K562 (cell line): Measurements from ENCODE around the gene DAPK1. TPM values are rescaled to one million over a fixed set of nuclear protein-coding genes. Genes with fewer than 3 reads are reported as not detected.
A peak's percentile ranks its signal among the peaks of the same experiment; 100 is the strongest.

Source experiments
- ATAC-seq: fragments of 200-7000 bp; cut with Tn5 transposase; 3 replicates; pipeline ENCODE4 v1.9.1; 2020; ENCODE audit warnings: moderate library complexity
- BruUV-seq: library from RNA; stranded (reverse); fragments of 400-500 nt; replicated peaks from 2 replicates; lab custom pipeline; 2021; lab: Mats Ljungman, UMichigan
- CTCF ChIA-PET: fragments of 300-600 bp; formaldehyde crosslinking; extraction: SDS; loops from one replicate; lab custom pipeline; 2021; ENCODE audit warnings: low intra/inter-chr PET ratio; lab: Yijun Ruan, JAX
- POLR2A ChIA-PET: fragments of 300-600, 350-650 bp; sonication (Branson Sonifier 250); formaldehyde crosslinking; extraction: SDS; loops from one replicate; lab custom pipeline; 2021; ENCODE audit warnings: antibody characterized with exemption, inconsistent platforms; lab: Yijun Ruan, JAX
- DNase-seq, 4 experiments: peaks; one replicate each; pipeline versions ENCODE4 v3.0.0 to v3.0.0-alpha.2; 2011 to 2018; ENCODE audit warnings: low spot score in 3 of 4, mixed read lengths in 3 of 4; ENCODE audit errors: extremely low read depth in 1 of 4
- FAIRE-seq: peaks from 2 replicates; lab custom pipeline; 2011; peaks lifted over from hg19 to GRCh38; lab: Jason Lieb, UNC
- H2AFZ ChIP-seq: 2 replicates; pipeline ENCODE4 v1.6.0; 2011; ENCODE audit warnings: low read depth, low read length, control low read depth, inconsistent platforms
- H3K27ac ChIP-seq: fragments of 200-600 bp; 3 replicates; pipeline ENCODE4 v1.8.0; 2011; ENCODE audit warnings: low read depth, mild to moderate bottlenecking, control low read depth, inconsistent platforms, low read length, moderate library complexity, mixed read lengths; ENCODE audit errors: extremely low read depth
- H3K27me3 ChIP-seq, 2 experiments: fragments of 300-600 bp in 1 of 2; 2 replicates in 1 of 2; 3 replicates in 1 of 2; pipeline versions ENCODE4 v1.6.0 to v1.8.0; 2011; ENCODE audit warnings: inconsistent platforms in 2 of 2, low read length in 2 of 2, mild to moderate bottlenecking in 1 of 2, mixed read lengths in 1 of 2, moderate library complexity in 1 of 2; ENCODE audit not compliant: control insufficient read depth in 2 of 2, insufficient read depth in 2 of 2
- H3K36me3 ChIP-seq: fragments of 300-600 bp; 3 replicates; pipeline ENCODE4 v1.8.0; 2011; ENCODE audit warnings: mild to moderate bottlenecking, low read length, inconsistent platforms; ENCODE audit not compliant: control insufficient read depth, insufficient read depth
- H3K4me1 ChIP-seq, 2 experiments: fragments of 200-600 bp in 1 of 2; replicated peaks in 1 of 2; 2 replicates in 1 of 2; 3 replicates in 1 of 2; pipeline versions ENCODE4 v1.5.1 to v1.8.0; 2011; ENCODE audit warnings: inconsistent platforms in 2 of 2, low read length in 2 of 2, mild to moderate bottlenecking in 1 of 2, mixed read lengths in 1 of 2, moderate library complexity in 1 of 2; ENCODE audit not compliant: control insufficient read depth in 2 of 2, insufficient read depth in 2 of 2
- H3K4me2 ChIP-seq: 2 replicates; pipeline ENCODE4 v1.6.1; 2011; ENCODE audit warnings: low read length, control low read depth, inconsistent platforms, mixed read lengths; ENCODE audit not compliant: insufficient read depth
- H3K4me3 ChIP-seq: fragments of 200-600 bp; sonication (generic), shearing (Covaris generic); 2 replicates; pipeline ENCODE4 v1.5.1; 2016; ENCODE audit warnings: control low read depth, inconsistent platforms
- H3K79me2 ChIP-seq: fragments of 200-600 bp; 3 replicates; pipeline ENCODE4 v1.8.0; 2011; ENCODE audit warnings: low read length, inconsistent platforms; ENCODE audit not compliant: control insufficient read depth, insufficient read depth
- H3K9ac ChIP-seq, 2 experiments: 2 replicates each; pipeline versions ENCODE4 v1.6.0 to v1.6.1; 2011; ENCODE audit warnings: low read depth in 2 of 2, low read length in 2 of 2, control low read depth in 1 of 2, inconsistent platforms in 1 of 2, mild to moderate bottlenecking in 1 of 2, mixed read lengths in 1 of 2; ENCODE audit not compliant: insufficient read depth in 1 of 2
- H3K9me1 ChIP-seq: one replicate; pipeline ENCODE4 v1.6.0; 2011; ENCODE audit warnings: inconsistent platforms, mild to moderate bottlenecking, low read length, moderate library complexity; ENCODE audit not compliant: control insufficient read depth, insufficient read depth
- H3K9me3 ChIP-seq: replicated peaks from 2 replicates; pipeline ENCODE4 v1.5.1; 2011; ENCODE audit warnings: low read depth, low read length, inconsistent platforms; ENCODE audit not compliant: control insufficient read depth, insufficient read depth
- H4K20me1 ChIP-seq: replicated peaks from 2 replicates; pipeline ENCODE4 v1.6.1; 2011; ENCODE audit warnings: low read length, inconsistent platforms, mixed read lengths; ENCODE audit not compliant: control insufficient read depth, insufficient read depth
- HMG20B ChIP-seq: fragments of 250-450 bp; sonication (Bioruptor Pico); IDR thresholded peaks from 2 replicates; pipeline ENCODE4 v1.5.0; 2021; ENCODE audit warnings: mild to moderate bottlenecking
- MCM7 ChIP-seq, 2 experiments: fragments of 450-650 bp; IDR thresholded peaks; 2 replicates each; pipeline ENCODE4 v1.6.1; 2016 to 2018
- POLR2AphosphoS5 ChIP-seq: IDR thresholded peaks from 2 replicates; pipeline ENCODE4 v1.6.1; 2011; ENCODE audit warnings: mild to moderate bottlenecking, low read depth, low read length, moderate library complexity; ENCODE audit not compliant: control insufficient read depth, insufficient read depth
- RAD21 ChIP-seq, 2 experiments: fragments of 250-450 bp in 1 of 2; fragments of 450-650 bp in 1 of 2; sonication (Bioruptor Pico) in 1 of 2; formaldehyde crosslinking in 1 of 2; IDR thresholded peaks in 1 of 2; conservative IDR thresholded peaks in 1 of 2; 2 replicates each; pipeline versions ENCODE4 v1.4.0 to v1.8.0; 2020 to 2022; ENCODE audit warnings: mild to moderate bottlenecking in 2 of 2, moderate library complexity in 1 of 2
- RBBP5 ChIP-seq: fragments of 200-600 bp; sonication (generic); IDR thresholded peaks from 2 replicates; pipeline ENCODE4 v1.6.1; 2012; ENCODE audit warnings: borderline replicate concordance, mild to moderate bottlenecking, low read length, control low read depth, inconsistent platforms; ENCODE audit not compliant: insufficient read depth, poor library complexity, severe bottlenecking
- TAF7 ChIP-seq: fragments of 450-650 bp; IDR thresholded peaks from 2 replicates; pipeline ENCODE4 v1.6.1; 2016; ENCODE audit warnings: missing genetic modification characterization, missing compliant biosample characterization
- ZBTB7A ChIP-seq: IDR thresholded peaks from 2 replicates; pipeline ENCODE4 v1.6.1; 2011; ENCODE audit warnings: low read depth, mild to moderate bottlenecking, low read length, moderate library complexity, borderline replicate concordance; ENCODE audit not compliant: control insufficient read depth
- ZNF589 ChIP-seq: fragments of 200-800 bp; sonication (Bioruptor generic); IDR thresholded peaks from 2 replicates; pipeline ENCODE4 v1.6.1; 2016; ENCODE audit warnings: low read depth, missing genetic modification characterization, missing compliant biosample characterization
- ZNF766 ChIP-seq: fragments of 200-800 bp; sonication (Bioruptor generic); conservative IDR thresholded peaks from 2 replicates; pipeline ENCODE4 v1.6.1; 2016; ENCODE audit warnings: missing genetic modification characterization, missing compliant biosample characterization
- WGBS: fragments of 100-300 bp; shearing (Covaris generic); methylation state at CpG from one replicate; pipeline ENCODE4 v1.1.6; 2016; ENCODE audit warnings: low coverage, mixed read lengths; ENCODE audit not compliant: insufficient coverage; ENCODE audit errors: missing lambda C conversion rate; 5-methylcytosine and 5-hydroxymethylcytosine counted together
- in situ Hi-C: fragments of 300-500 bp; cut with MboI; formaldehyde crosslinking; loops from 4 replicates; pipeline ENCODE4 v1.15.0; 2018; ENCODE audit warnings: inconsistent platforms, mixed read lengths
- intact Hi-C: fragments of 100-400 bp; cut with micrococcal nuclease; formaldehyde crosslinking; loops from 2 replicates; pipeline ENCODE4 v1.14.2; 2022
- polyA plus RNA-seq, 8 experiments: library from polyadenylated mRNA; depleted of rRNA in 4 of 8; stranded (reverse) in 5 of 8; unstranded in 3 of 8; fragments of >200 nt; fragmentation: Nextera tagmentation in 2 of 8; fragmentation: Illumina TruSeq in 1 of 8; extraction: Ambion mirVana in 2 of 8; extraction: Trizol in 1 of 8; gene quantifications; 2 replicates each; pipeline versions ENCODE4 v1.2.1 to v1.2.3, GENCODE V29; 2011 to 2014; ENCODE audit warnings: inconsistent platforms in 1 of 8, missing spikeins in 1 of 8
- total RNA-seq, 7 experiments: library from RNA; depleted of rRNA in 6 of 7; stranded (reverse); fragments of >200 nt in 6 of 7; fragmentation: Illumina TruSeq in 2 of 7; extraction: Trizol in 2 of 7; gene quantifications; 2 replicates each; pipeline versions ENCODE4 v1.2.1 to v1.2.3, GENCODE V29; 2011 to 2021; ENCODE audit warnings: low replicate concordance in 1 of 7
- TF ChIP-seq, protein P1 (sequence below), 2 experiments: fragments of 450-650 bp; formaldehyde crosslinking in 1 of 2; IDR thresholded peaks; 2 replicates each; pipeline versions ENCODE4 v1.4.0 to v1.6.1; 2014 to 2020; ENCODE audit warnings: mild to moderate bottlenecking in 2 of 2, borderline replicate concordance in 1 of 2, low read depth in 1 of 2

Gene DAPK1
- total and polyA plus RNA-seq, 9 of the 15 experiments (the other 6 are each of a cell fraction or from before 2014, with no cell fraction given): 1.7 to 26.4 (median 15.8) TPM

DNA sequence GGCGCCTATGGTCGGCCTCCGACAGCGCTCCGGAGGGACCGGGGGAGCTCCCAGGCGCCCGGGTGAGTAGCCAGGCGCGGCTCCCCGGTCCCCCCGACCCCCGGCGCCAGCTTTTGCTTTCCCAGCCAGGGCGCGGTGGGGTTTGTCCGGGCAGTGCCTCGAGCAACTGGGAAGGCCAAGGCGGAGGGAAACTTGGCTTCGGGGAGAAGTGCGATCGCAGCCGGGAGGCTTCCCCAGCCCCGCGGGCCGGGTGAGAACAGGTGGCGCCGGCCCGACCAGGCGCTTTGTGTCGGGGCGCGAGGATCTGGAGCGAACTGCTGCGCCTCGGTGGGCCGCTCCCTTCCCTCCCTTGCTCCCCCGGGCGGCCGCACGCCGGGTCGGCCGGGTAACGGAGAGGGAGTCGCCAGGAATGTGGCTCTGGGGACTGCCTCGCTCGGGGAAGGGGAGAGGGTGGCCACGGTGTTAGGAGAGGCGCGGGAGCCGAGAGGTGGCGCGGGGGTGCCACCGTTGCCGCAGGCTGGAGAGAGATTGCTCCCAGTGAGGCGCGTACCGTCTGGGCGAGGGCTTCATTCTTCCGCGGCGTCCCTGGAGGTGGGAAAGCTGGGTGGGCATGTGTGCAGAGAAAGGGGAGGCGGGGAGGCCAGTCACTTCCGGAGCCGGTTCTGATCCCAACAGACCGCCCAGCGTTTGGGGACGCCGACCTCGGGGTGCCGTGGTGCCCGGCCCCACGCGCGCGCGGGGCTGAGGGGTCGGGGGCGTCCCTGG is 561 bp downstream of the DAPK1 start:
- Histone ChIP-seq H3K9me3 (no peaks in the 10 kb centered on the region), H3K4me2 (peak overlapping the region; percentile 89), H3K79me2 (peaks cover 51% of the 10 kb centered on the region), H3K9ac (peak overlapping the region; percentile 68 to 94), H3K9me1 (no peaks in the 10 kb centered on the region), H3K4me3 (peak overlapping the region; percentile 50), H3K36me3 (peaks cover 29% of the 10 kb centered on the region; the same call in 1 of the 3 replicates), H4K20me1 (no peaks in the 10 kb centered on the region), H2AFZ (peak overlapping the region; percentile 80), H3K27ac (peak overlapping the region; percentile 43; the same call in 2 of the 3 replicates), H3K27me3 (no peaks in the 10 kb centered on the region), H3K4me1 (peaks cover 17 to 25% of the 10 kb centered on the region in 2 experiments; a peak in 4 of 5 replicates)
- intact Hi-C loops: loop anchor here (2.0 to 10.0 kb wide), 2 partner anchors 161 to 167 kb away; no protein-coding TSS in a partner anchor
- ChIA-PET CTCF (no interaction called here), POLR2A (interaction anchor here (1.0 to 1.9 kb wide), 5 partner anchors 11 to 160 kb away, joined by 3 to 9 read pairs (median 5); no protein-coding TSS in a partner anchor)
- 0% methylated on average over 19 of the region's 80 CpGs for WGBS
- in situ Hi-C loops: no loop called here
- ATAC-seq: peak; percentile 79
- FAIRE-seq: no peak
- no TSS peak for BruUV-seq
- DNase-seq: peak; percentile 49 to 55 (median 52)
- TF ChIP-seq, protein P1, sequence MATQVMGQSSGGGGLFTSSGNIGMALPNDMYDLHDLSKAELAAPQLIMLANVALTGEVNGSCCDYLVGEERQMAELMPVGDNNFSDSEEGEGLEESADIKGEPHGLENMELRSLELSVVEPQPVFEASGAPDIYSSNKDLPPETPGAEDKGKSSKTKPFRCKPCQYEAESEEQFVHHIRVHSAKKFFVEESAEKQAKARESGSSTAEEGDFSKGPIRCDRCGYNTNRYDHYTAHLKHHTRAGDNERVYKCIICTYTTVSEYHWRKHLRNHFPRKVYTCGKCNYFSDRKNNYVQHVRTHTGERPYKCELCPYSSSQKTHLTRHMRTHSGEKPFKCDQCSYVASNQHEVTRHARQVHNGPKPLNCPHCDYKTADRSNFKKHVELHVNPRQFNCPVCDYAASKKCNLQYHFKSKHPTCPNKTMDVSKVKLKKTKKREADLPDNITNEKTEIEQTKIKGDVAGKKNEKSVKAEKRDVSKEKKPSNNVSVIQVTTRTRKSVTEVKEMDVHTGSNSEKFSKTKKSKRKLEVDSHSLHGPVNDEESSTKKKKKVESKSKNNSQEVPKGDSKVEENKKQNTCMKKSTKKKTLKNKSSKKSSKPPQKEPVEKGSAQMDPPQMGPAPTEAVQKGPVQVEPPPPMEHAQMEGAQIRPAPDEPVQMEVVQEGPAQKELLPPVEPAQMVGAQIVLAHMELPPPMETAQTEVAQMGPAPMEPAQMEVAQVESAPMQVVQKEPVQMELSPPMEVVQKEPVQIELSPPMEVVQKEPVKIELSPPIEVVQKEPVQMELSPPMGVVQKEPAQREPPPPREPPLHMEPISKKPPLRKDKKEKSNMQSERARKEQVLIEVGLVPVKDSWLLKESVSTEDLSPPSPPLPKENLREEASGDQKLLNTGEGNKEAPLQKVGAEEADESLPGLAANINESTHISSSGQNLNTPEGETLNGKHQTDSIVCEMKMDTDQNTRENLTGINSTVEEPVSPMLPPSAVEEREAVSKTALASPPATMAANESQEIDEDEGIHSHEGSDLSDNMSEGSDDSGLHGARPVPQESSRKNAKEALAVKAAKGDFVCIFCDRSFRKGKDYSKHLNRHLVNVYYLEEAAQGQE (IDR thresholded peaks at IDR 0.05; ENCODE audit: borderline replicate concordance): peak; percentile 31; the same call in 1 of the 2 replicates
- TF ChIP-seq, protein P1 (CRISPR knock-in tag; IDR thresholded peaks at IDR 0.05; ENCODE audit: low read depth): no peak
- TF ChIP-seq ZBTB7A (peak; percentile 16; the same call in 1 of the 2 replicates), ZNF766 (no peak), ZNF589 (CRISPR knock-in tag) (no peak), RBBP5 (peak; percentile 77), RAD21 (CRISPR knock-in tag; conservative IDR thresholded peaks at IDR 0.05 in 1 of 2, IDR thresholded peaks at IDR 0.05 in 1 of 2) (peak; percentile 24 to 33; a peak in 3 of 4 replicates), POLR2AphosphoS5 (no peak), HMG20B (CRISPR knock-in tag) (no peak), MCM7 (IDR thresholded peaks at IDR 0.05) (no peak), TAF7 (tag) (no peak)
